Neural progenitor cell (in vitro differentiated cells): ENCODE results near the gene B9D1. TPM values are rescaled to one million over a fixed set of nuclear protein-coding genes. Genes with fewer than 3 reads are reported as not detected.

ENCODE experiments used
- DNase-seq: peaks from one replicate; pipeline ENCODE4 v3.0.0-alpha.2; 2016; ENCODE audit warnings: low spot score
- H2AFZ ChIP-seq: fragments of 200-600 bp; sonication (generic); replicated peaks from 2 replicates; pipeline ENCODE4 v1.6.1; 2016; ENCODE audit warnings: antibody characterized with exemption
- H3F3A ChIP-seq: fragments of 200-600 bp; sonication (generic); 2 replicates; pipeline ENCODE4 v1.6.1; 2016; ENCODE audit warnings: antibody characterized with exemption, low read depth
- H3K27ac ChIP-seq: fragments of 200-600 bp; sonication (generic); 2 replicates; pipeline ENCODE4 v1.5.1; 2016; ENCODE audit warnings: mild to moderate bottlenecking
- H3K27me3 ChIP-seq: fragments of 200-600 bp; sonication (generic); 2 replicates; pipeline ENCODE4 v1.6.1; 2016; ENCODE audit warnings: mild to moderate bottlenecking, moderate library complexity
- H3K36me3 ChIP-seq: fragments of 200-600 bp; sonication (generic); 2 replicates; pipeline ENCODE4 v1.5.1; 2016
- H3K4me1 ChIP-seq: fragments of 200-600 bp; sonication (generic); 2 replicates; pipeline ENCODE4 v1.6.1; 2016; ENCODE audit warnings: mixed run types
- H3K4me2 ChIP-seq: fragments of 200-600 bp; sonication (generic); 2 replicates; pipeline ENCODE4 v1.6.1; 2016
- H3K4me3 ChIP-seq: fragments of 200-600 bp; sonication (generic); 2 replicates; pipeline ENCODE4 v1.5.1; 2016
- H3K79me2 ChIP-seq: fragments of 200-600 bp; sonication (generic); 2 replicates; pipeline ENCODE4 v1.6.1; 2016; ENCODE audit warnings: low read depth
- H3K9ac ChIP-seq: fragments of 200-600 bp; sonication (generic); 2 replicates; pipeline ENCODE4 v1.6.1; 2016
- H3K9me3 ChIP-seq: fragments of 200-600 bp; sonication (generic); 2 replicates; pipeline ENCODE4 v1.5.1; 2016; ENCODE audit warnings: low read depth
- H4K20me1 ChIP-seq: fragments of 200-600 bp; sonication (generic); 2 replicates; pipeline ENCODE4 v1.6.1; 2016; ENCODE audit warnings: low read depth
- H3K27ac Mint-ChIP-seq: 3 replicates; pipeline ENCODE4 v1.8.0; 2021; ENCODE audit warnings: mixed read lengths
- H3K27me3 Mint-ChIP-seq: 2 replicates; pipeline ENCODE4 v1.8.0; 2022; ENCODE audit warnings: low read depth, mild to moderate bottlenecking, inconsistent platforms, moderate library complexity, mixed read lengths; ENCODE audit not compliant: insufficient read depth
- H3K36me3 Mint-ChIP-seq: 3 replicates; pipeline ENCODE4 v1.8.0; 2021; ENCODE audit warnings: mixed read lengths
- H3K4me1 Mint-ChIP-seq: 3 replicates; pipeline ENCODE4 v1.8.0; 2021; ENCODE audit warnings: mixed read lengths
- H3K4me3 Mint-ChIP-seq: 3 replicates; pipeline ENCODE4 v1.8.0; 2021; ENCODE audit warnings: mild to moderate bottlenecking, moderate library complexity, mixed read lengths
- H3K9me3 Mint-ChIP-seq: 3 replicates; pipeline ENCODE4 v1.8.0; 2020; ENCODE audit warnings: mixed read lengths
- CTCF ChIP-seq: fragments of 200-600 bp; sonication (generic); IDR thresholded peaks from 2 replicates; pipeline ENCODE4 v1.5.1; 2017; ENCODE audit warnings: antibody characterized with exemption, mild to moderate bottlenecking
- EZH2 ChIP-seq: fragments of 200-600 bp; sonication (generic); IDR thresholded peaks from 2 replicates; pipeline ENCODE4 v1.6.1; 2017; ENCODE audit warnings: antibody characterized with exemption, mild to moderate bottlenecking, moderate library complexity
- EZH2phosphoT487 ChIP-seq: fragments of 200-600 bp; sonication (generic); IDR thresholded peaks from 2 replicates; pipeline ENCODE4 v1.6.1; 2017; ENCODE audit warnings: antibody characterized with exemption
- total RNA-seq: library from RNA; depleted of rRNA; stranded (reverse); fragments of >200 nt; gene quantifications from 2 replicates; pipeline ENCODE4 v1.2.3, GENCODE V29; 2015; ENCODE audit warnings: low replicate concordance

Gene B9D1
- total RNA-seq, 1 donor from 2014 or later, result 15.1 TPM

GRCh38 chr17:19316761-19317358, 45.7 kb downstream of the B9D1 start:
- H3K4me1 ChIP-seq, result peaks cover 10% of the 10 kb centered on the region
- peaks cover 19% of the 10 kb centered on the region for H4K20me1 ChIP-seq

GRCh38 chr17:19315104-19315503, 47.4 kb downstream of the B9D1 start:
- Histone ChIP-seq H3F3A (peaks cover 11% of the 10 kb centered on the region), H3K4me1 (peaks cover 10% of the 10 kb centered on the region), H4K20me1 (peaks cover 21% of the 10 kb centered on the region), H3K79me2 (no peaks in the 10 kb centered on the region), H3K4me2 (no peak overlapping the region), H3K27ac (no peak overlapping the region), H3K4me3 (no peak overlapping the region), H2AFZ (no peak overlapping the region), H3K9me3 (no peaks in the 10 kb centered on the region), H3K36me3 (no peaks in the 10 kb centered on the region), H3K9ac (no peak overlapping the region), H3K27me3 (no peaks in the 10 kb centered on the region)
- peaks cover 3% of the 10 kb centered on the region for H3K27me3 Mint-ChIP-seq
- H3K27ac Mint-ChIP-seq, result peak overlapping the region; percentile 36
- no peaks in the 10 kb centered on the region for H3K9me3 Mint-ChIP-seq
- peaks cover 49% of the 10 kb centered on the region for H3K4me1 Mint-ChIP-seq
- H3K4me3 Mint-ChIP-seq, result no peak overlapping the region
- TF ChIP-seq EZH2 (no peak), CTCF (no peak), EZH2phosphoT487 (no peak)
- DNase-seq, result no peak
- H3K36me3 Mint-ChIP-seq, result peaks cover 24% of the 10 kb centered on the region

More at GRCh38 chr17:19316761-19317358, 45.7 kb downstream of the B9D1 start:
- Mint-ChIP-seq H3K27me3 (peaks cover 3% of the 10 kb centered on the region), H3K4me3 (peak overlapping the region; percentile 81), H3K4me1 (peaks cover 57% of the 10 kb centered on the region), H3K36me3 (peaks cover 22% of the 10 kb centered on the region), H3K27ac (peak overlapping the region; percentile 99), H3K9me3 (no peaks in the 10 kb centered on the region)
- Histone ChIP-seq H3K9ac (no peak overlapping the region), H3K79me2 (no peaks in the 10 kb centered on the region), H3K27ac (no peak overlapping the region), H3K9me3 (no peaks in the 10 kb centered on the region), H3F3A (peaks cover 11% of the 10 kb centered on the region), H2AFZ (no peak overlapping the region), H3K4me2 (peak overlapping the region; percentile 0), H3K36me3 (no peaks in the 10 kb centered on the region), H3K4me3 (no peak overlapping the region), H3K27me3 (no peaks in the 10 kb centered on the region)
- DNase-seq, result no peak
- no peak for TF ChIP-seq EZH2phosphoT487
- TF ChIP-seq CTCF, result no peak
- TF ChIP-seq EZH2, result no peak

GRCh38 chr17:19313746-19314651, 48.5 kb downstream of the B9D1 start:
- Histone ChIP-seq H3K27me3 (no peaks in the 10 kb centered on the region), H3F3A (peaks cover 11% of the 10 kb centered on the region), H3K4me1 (peaks cover 10% of the 10 kb centered on the region), H2AFZ (no peak overlapping the region), H3K27ac (no peak overlapping the region), H3K9me3 (no peaks in the 10 kb centered on the region), H4K20me1 (peaks cover 24% of the 10 kb centered on the region), H3K79me2 (no peaks in the 10 kb centered on the region), H3K4me3 (no peak overlapping the region), H3K4me2 (no peak overlapping the region), H3K9ac (no peak overlapping the region), H3K36me3 (no peaks in the 10 kb centered on the region)
- Mint-ChIP-seq H3K4me3 (no peak overlapping the region), H3K27me3 (peaks cover 3% of the 10 kb centered on the region), H3K4me1 (peaks cover 54% of the 10 kb centered on the region), H3K36me3 (peaks cover 31% of the 10 kb centered on the region), H3K27ac (no peak overlapping the region), H3K9me3 (no peaks in the 10 kb centered on the region)
- no peak for DNase-seq
- no peak for TF ChIP-seq EZH2
- no peak for TF ChIP-seq EZH2phosphoT487
- TF ChIP-seq CTCF, result no peak
